ENCODE measurements around the gene SEMA4D.
A peak's percentile ranks its signal among the peaks of the same experiment; 100 is the strongest.
"Not testable (repeated sequence)": the region's sequence is repeated elsewhere in the genome, so short reads cannot be mapped to it uniquely, and the experiment has no call there.

The SEMA4D gene

GRCh38 chr9:89471796-89472320, 26.1 kb downstream of the SEMA4D start:
- H3K4me3 ChIP-seq = not testable (repeated sequence)

DNA sequence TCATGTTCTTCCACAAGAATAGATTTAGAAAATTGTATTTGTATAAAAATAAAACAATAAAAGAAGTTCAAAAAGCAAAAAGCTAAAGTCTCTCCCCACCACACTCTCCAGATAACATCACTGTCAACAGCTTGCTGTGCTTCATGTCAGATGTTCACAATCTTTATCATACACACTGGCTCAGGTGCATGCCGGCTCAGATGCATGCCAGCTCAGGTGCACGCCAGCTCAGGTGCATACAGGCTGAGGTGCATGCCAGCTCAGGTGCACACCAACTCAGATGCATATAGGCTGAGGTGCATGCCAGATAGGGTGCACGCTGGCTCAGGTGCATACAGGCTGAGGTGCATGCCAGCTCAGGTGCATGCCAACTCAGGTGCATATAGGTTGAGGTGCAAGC, 26.5 kb downstream of the SEMA4D start:
- H3K4me3 ChIP-seq = no peak overlapping the region
- peak overlapping the region in 2 of 21 experiments; percentile 37 to 84 for H3K27ac ChIP-seq

More at GRCh38 chr9:89471796-89472320, 26.1 kb downstream of the SEMA4D start:
- H3K27ac ChIP-seq = peak overlapping the region in 1 of 21 experiments; percentile 84

GRCh38 chr9:89470224-89470839, 27.6 kb downstream of the SEMA4D start:
- Histone ChIP-seq H3K27ac (peak overlapping the region in 5 of 21 experiments; percentile 27 to 84 (median 42)), H3K4me3 (no peak overlapping the region)

- Histone ChIP-seq H3K27ac (peak overlapping the region in 6 of 21 experiments; percentile 41 to 84 (median 62)), H3K4me3 (no peak overlapping the region)
Measured at GRCh38 chr9:89469003-89469402, 28.9 kb downstream of the SEMA4D start.

DNA sequence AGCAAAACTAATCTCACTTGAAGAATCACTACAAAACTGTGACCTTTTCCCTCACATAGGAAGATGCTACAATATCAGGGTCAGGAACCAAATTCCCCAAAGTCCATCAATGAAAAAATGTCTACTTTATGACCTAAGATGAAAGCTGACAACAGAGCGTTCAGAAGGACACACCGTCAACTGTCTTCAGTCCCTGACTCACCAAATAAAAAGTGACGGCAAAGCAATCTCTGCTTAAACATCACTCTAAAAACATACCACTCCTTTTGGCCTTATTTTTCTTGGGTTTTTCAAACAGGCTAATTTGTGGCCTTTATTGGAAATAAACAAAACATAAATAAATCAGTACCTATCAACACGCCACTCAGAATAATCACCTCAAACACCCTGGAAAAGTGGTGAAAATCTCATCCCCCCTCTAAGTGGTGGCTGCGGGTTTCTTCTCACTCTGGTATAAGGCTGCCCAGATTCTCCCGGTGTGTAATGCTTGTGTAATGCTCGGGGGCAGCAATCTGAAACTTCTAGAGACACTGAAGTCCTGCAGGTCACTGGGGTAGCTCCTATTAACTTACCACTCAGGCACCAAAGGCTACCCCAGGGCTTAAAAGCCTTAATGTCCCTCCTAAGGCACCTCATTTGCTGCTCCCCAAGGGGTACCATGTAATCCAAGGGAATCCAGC, 29.5 kb downstream of the SEMA4D start:
- Histone ChIP-seq H3K27ac (peak overlapping the region in 6 of 21 experiments; percentile 48 to 84 (median 66)), H3K4me3 (no peak overlapping the region)

- peak overlapping the region in 6 of 21 experiments; percentile 35 to 84 (median 70) for H3K27ac ChIP-seq
- no peak overlapping the region for H3K4me3 ChIP-seq
Measured at GRCh38 chr9:89467278-89467625, 30.7 kb downstream of the SEMA4D start.

DNA sequence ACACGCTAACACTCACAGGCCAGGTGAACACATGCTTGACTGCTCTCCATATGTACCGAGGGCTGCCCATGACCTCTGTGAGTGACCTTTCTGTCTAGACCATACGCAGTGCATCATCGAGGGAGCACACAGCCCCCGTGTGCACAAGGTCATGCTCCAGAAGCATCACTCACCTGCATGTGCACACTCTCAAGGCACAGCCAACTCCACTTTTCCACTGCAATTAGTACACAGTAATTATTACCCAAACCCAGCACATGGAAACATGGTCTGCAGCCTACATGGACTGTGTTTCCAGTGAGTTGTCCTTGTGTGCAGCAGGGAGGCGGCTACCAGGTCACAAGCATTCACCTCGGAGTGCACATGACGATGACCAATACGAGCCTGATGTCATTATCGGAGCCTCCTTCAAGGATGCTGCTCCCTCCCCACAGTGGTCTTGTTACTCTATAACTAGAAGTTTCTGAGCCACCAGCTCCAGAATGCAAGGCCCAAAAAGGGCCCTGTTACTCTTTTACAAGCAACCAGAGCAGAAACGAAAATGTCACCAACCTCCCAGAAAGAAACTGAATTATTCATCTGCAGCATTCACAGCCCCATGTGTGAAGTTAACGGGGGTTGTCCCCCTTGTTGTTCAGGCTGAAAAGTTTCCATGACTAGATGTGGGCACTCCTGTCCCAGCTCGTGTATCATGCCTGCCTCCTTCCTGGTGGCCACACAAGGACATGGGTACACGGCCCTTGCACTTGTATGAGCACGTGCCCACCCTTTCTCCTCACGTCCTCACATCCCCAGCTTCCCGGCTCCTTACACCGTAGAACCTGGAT, 31.2 kb downstream of the SEMA4D start:
- no peak overlapping the region for H3K4me3 ChIP-seq
- H3K27ac ChIP-seq = peak overlapping the region in 8 of 21 experiments; percentile 13 to 84 (median 64)

GRCh38 chr9:89465726-89466308, 32.1 kb downstream of the SEMA4D start:
- H3K27ac ChIP-seq = peak overlapping the region in 6 of 21 experiments; percentile 8 to 84 (median 64)
- H3K4me3 ChIP-seq = no peak overlapping the region

- no peak overlapping the region for H3K4me3 ChIP-seq
- peak overlapping the region in 7 of 21 experiments; percentile 64 to 84 (median 72) for H3K27ac ChIP-seq
Measured at GRCh38 chr9:89465001-89465451, 32.9 kb downstream of the SEMA4D start.

DNA sequence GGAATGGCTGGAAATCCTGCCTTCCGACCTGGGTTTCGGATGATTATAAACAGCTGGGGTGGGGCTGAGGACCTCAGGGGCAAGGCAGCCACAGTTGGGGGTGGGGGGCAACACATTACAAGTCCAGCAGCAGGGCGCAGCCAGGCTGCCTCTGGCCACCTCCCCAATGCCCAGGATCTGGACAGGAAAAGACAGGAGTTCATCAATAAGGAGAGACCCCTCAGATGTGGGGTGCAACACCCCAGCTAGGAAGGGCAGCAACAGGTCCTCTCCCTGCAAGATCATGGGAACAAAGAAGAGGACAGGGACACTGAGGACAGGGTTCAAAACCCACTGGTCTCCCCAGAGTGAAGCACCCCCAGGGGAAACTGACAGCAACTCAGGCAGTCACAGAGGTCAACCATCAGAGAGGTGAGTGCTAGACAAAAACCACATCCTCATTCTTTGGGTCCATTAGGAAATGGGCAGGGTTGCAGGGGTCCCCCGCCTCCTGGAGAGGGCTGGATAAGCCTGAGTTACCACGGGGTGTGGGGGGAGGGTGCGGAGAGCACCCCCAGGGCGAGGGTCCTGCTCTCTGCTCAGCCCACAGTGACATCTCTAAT, 33.5 kb downstream of the SEMA4D start:
- H3K4me3 ChIP-seq = no peak overlapping the region
- peak overlapping the region in 13 of 21 experiments; percentile 4 to 84 (median 64) for H3K27ac ChIP-seq

- Histone ChIP-seq H3K4me3 (no peak overlapping the region), H3K27ac (peak overlapping the region in 4 of 21 experiments; percentile 6 to 84 (median 34))
Measured at GRCh38 chr9:89462817-89463683, 34.9 kb downstream of the SEMA4D start.

GRCh38 chr9:89462199-89462598, 35.7 kb downstream of the SEMA4D start:
- Histone ChIP-seq H3K27ac (peak overlapping the region in 1 of 21 experiments; percentile 37), H3K4me3 (no peak overlapping the region)

DNA sequence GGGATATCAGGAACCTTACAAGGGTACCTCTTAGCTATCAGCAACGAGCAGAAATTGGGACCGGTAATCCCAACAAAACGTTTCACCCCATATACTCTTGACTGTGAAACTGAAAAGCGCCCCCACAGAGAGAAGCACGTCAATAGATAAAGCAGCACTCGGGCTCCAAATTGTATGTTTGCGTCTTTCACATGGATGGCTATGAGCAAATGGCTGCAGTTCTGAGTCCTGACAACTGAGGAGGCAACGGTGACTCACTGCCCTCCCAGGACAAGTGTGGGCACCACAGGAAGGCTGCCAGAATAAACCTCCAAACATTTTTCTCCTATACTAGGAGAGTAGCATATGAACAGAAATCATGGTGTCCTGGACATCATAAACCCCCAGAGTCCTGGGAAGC, 36.6 kb downstream of the SEMA4D start:
- H3K4me3 ChIP-seq = no peak overlapping the region
- peak overlapping the region in 2 of 21 experiments; percentile 21 to 37 for H3K27ac ChIP-seq

DNA sequence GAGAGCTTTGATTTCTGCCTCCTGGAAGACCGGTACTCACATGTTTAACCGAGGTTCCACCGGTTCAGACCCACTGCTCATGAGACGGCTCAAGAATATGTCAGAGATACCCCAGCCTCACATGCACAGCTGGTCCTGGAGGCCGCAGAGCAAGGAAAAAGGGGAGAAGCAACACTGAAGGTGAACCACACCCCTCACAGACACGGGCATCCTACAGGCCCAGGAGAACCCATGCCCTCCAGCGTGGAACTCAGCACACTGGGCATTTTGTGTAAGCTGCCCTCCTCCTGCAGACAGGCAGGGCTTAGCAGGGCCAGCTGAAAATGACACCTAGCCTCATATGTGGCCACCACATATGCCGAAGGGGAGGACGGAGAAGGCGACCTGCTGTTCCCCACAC, 37.4 kb downstream of the SEMA4D start:
- Histone ChIP-seq H3K4me3 (no peak overlapping the region), H3K27ac (peak overlapping the region in 2 of 21 experiments; percentile 21 to 37)

GRCh38 chr9:89458768-89459496, 39.0 kb downstream of the SEMA4D start:
- Histone ChIP-seq H3K4me3 (no peak overlapping the region), H3K27ac (peak overlapping the region in 1 of 21 experiments; percentile 21)

- no peak overlapping the region for H3K4me3 ChIP-seq
- peak overlapping the region in 2 of 21 experiments; percentile 29 to 79 for H3K27ac ChIP-seq
Measured at GRCh38 chr9:89457376-89457855, 40.5 kb downstream of the SEMA4D start.

DNA sequence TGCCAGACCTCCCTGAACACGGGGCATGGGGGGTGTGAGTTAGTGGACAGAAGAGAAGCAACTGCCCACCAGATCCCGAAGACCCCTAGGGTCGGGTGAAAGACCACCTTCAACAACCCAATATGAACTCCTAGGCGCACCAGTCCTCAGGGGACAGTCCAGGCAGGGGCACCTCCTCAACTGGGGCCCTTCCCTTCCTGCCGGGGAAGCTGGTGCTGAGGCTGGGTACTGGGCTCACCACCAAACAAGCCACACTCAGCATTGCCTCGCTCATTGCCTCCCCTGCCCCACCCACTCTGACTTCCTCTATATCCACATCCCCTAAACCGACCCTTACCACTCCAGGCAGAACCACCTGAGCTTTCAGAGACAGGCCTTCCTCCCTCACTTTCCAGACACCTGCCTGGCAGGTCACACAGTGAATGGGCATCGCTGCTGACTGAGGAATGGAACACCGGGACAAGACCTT, 42.5 kb downstream of the SEMA4D start:
- H3K27ac ChIP-seq = peak overlapping the region in 6 of 21 experiments; percentile 11 to 80 (median 44)
- no peak overlapping the region for H3K4me3 ChIP-seq
